HEK293T (cell line): ENCODE measurements around the gene NDUFS8.

Experiments used
- CTCF ChIA-PET: fragments of 350-600 bp; formaldehyde crosslinking; extraction: SDS; loops from one replicate; lab custom pipeline; 2021; ENCODE audit warnings: antibody characterized with exemption, inconsistent platforms; lab: Yijun Ruan, JAX
- POLR2A ChIA-PET: fragments of 350-600 bp; formaldehyde crosslinking; extraction: SDS; loops from one replicate; lab custom pipeline; 2020; ENCODE audit warnings: antibody characterized with exemption, inconsistent platforms; lab: Yijun Ruan, JAX
- DNase-seq: peaks from one replicate; pipeline ENCODE4 v3.0.0; 2012; ENCODE audit warnings: mixed read lengths; ENCODE audit errors: extremely low spot score
- ARNT ChIP-seq: fragments of 450-650 bp; IDR thresholded peaks from 2 replicates; pipeline ENCODE4 v1.6.1; 2017; ENCODE audit warnings: mild to moderate bottlenecking
- BHLHE40 ChIP-seq: fragments of 450-650 bp; IDR thresholded peaks from 2 replicates; pipeline ENCODE4 v1.6.1; 2016; ENCODE audit warnings: mild to moderate bottlenecking, moderate library complexity, borderline replicate concordance
- CTBP1 ChIP-seq: fragments of 450-650 bp; IDR thresholded peaks from 2 replicates; pipeline ENCODE4 v1.6.1; 2016; ENCODE audit warnings: borderline replicate concordance
- ELF4 ChIP-seq: fragments of 450-650 bp; IDR thresholded peaks from 2 replicates; pipeline ENCODE4 v1.6.1; 2017; ENCODE audit warnings: antibody characterized with exemption
- FOXA1 ChIP-seq: fragments of 450-650 bp; IDR thresholded peaks from 2 replicates; pipeline ENCODE4 v1.6.1; 2016; ENCODE audit warnings: mild to moderate bottlenecking
- FOXK2 ChIP-seq: fragments of 450-650 bp; IDR thresholded peaks from 2 replicates; pipeline ENCODE4 v1.6.1; 2016; ENCODE audit warnings: mild to moderate bottlenecking
- FOXM1 ChIP-seq: fragments of 450-650 bp; IDR thresholded peaks from 2 replicates; pipeline ENCODE4 v1.6.1; 2017; ENCODE audit warnings: mild to moderate bottlenecking, borderline replicate concordance
- HDGF ChIP-seq: fragments of 450-650 bp; IDR thresholded peaks from 2 replicates; pipeline ENCODE4 v1.6.1; 2017; ENCODE audit warnings: antibody characterized with exemption, borderline replicate concordance
- L3MBTL2 ChIP-seq: fragments of 450-650 bp; conservative IDR thresholded peaks from 2 replicates; pipeline ENCODE4 v1.6.1; 2016; ENCODE audit warnings: mild to moderate bottlenecking
- LEF1 ChIP-seq: fragments of 450-650 bp; IDR thresholded peaks from 2 replicates; pipeline ENCODE4 v1.6.1; 2017; ENCODE audit warnings: mild to moderate bottlenecking, borderline replicate concordance
- NFRKB ChIP-seq: fragments of 450-650 bp; IDR thresholded peaks from 2 replicates; pipeline ENCODE4 v1.6.1; 2016; ENCODE audit warnings: mild to moderate bottlenecking, moderate library complexity
- SP1 ChIP-seq: fragments of 450-650 bp; IDR thresholded peaks from 2 replicates; pipeline ENCODE4 v1.6.1; 2017
- SUZ12 ChIP-seq: fragments of 450-650 bp; IDR thresholded peaks from 2 replicates; pipeline ENCODE4 v1.6.1; 2016; ENCODE audit warnings: mild to moderate bottlenecking
- TARDBP ChIP-seq: fragments of 450-650 bp; IDR thresholded peaks from 2 replicates; pipeline ENCODE4 v1.6.1; 2016
- ZNF384 ChIP-seq: fragments of 450-650 bp; IDR thresholded peaks from 2 replicates; pipeline ENCODE4 v1.6.1; 2016
- TF ChIP-seq, protein P1 (sequence below): fragments of 450-650 bp; IDR thresholded peaks from 2 replicates; pipeline ENCODE4 v1.6.1; 2016

The NDUFS8 gene

DNA sequence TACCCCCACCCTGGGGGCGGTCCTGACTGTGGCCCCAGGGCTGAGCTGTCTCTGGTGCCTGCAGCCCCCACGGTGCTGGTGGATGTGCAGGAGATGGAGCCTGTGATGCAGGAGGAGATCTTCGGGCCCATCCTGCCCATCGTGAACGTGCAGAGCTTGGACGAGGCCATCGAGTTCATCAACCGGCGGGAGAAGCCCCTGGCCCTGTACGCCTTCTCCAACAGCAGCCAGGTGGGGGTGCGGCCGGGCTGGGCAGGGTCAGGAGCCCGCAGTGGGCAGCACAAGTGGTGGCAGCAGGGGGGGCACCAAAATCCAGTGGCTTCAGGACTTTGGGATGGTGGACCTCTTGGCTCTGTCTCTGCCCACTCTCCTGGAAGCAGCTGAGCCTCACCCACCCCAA, 8.0 kb upstream of the NDUFS8 start:
- no peak for DNase-seq
- ChIA-PET POLR2A (no interaction called here), CTCF (no interaction called here)
- TF ChIP-seq FOXM1 (no peak), NFRKB (no peak), SP1 (no peak), LEF1 (no peak), SUZ12 (no peak), L3MBTL2 (no peak), HDGF (no peak), BHLHE40 (no peak)
- TF ChIP-seq, protein P1, sequence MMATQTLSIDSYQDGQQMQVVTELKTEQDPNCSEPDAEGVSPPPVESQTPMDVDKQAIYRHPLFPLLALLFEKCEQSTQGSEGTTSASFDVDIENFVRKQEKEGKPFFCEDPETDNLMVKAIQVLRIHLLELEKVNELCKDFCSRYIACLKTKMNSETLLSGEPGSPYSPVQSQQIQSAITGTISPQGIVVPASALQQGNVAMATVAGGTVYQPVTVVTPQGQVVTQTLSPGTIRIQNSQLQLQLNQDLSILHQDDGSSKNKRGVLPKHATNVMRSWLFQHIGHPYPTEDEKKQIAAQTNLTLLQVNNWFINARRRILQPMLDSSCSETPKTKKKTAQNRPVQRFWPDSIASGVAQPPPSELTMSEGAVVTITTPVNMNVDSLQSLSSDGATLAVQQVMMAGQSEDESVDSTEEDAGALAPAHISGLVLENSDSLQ, result no peak

GRCh38 chr11:68024508-68024907, 6.0 kb upstream of the NDUFS8 start:
- no peak for TF ChIP-seq FOXA1
- no peak for TF ChIP-seq BHLHE40
- TF ChIP-seq CTBP1, result no peak
- TF ChIP-seq ARNT, result no peak
- TF ChIP-seq L3MBTL2, result no peak
- TF ChIP-seq ZNF384, result no peak
- TF ChIP-seq, protein P1, result no peak
- TF ChIP-seq LEF1, result no peak
- no peak for TF ChIP-seq HDGF
- TF ChIP-seq SUZ12, result no peak
- no peak for TF ChIP-seq NFRKB
- no peak for TF ChIP-seq FOXM1
- TF ChIP-seq FOXK2, result no peak
- no peak for TF ChIP-seq ELF4
- TF ChIP-seq TARDBP, result no peak
- TF ChIP-seq SP1, result no peak
- ChIA-PET CTCF (no interaction called here), POLR2A (no interaction called here)
- no peak for DNase-seq

DNA sequence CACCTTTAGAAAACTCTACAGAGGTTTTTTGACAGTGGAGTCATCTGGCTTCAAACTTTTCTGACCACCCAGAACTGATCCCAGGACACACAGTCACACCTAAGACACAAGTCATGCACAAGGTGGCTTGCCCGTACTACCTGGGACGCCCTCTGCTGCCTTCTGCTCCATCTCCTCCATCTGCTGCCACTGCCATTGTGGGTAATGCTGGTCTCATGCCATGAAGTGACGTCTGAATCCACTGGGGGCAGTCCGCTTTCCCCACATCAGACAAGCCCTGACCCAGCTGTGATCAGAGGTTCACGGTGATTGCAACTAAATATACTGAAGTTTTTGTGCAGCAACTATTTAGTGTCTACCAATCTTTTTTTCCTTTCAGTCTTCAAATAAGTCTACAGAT, 5.4 kb upstream of the NDUFS8 start:
- TF ChIP-seq CTBP1, result no peak
- TF ChIP-seq SP1, result no peak
- no peak for TF ChIP-seq BHLHE40
- ChIA-PET CTCF (interaction anchor here (0.6 kb wide), 1 partner anchor 931 kb away, joined by 3 read pairs; no protein-coding TSS in a partner anchor), POLR2A (no interaction called here)
- DNase-seq, result no peak

GRCh38 chr11:68026391-68027105, 3.9 kb upstream of the NDUFS8 start:
- DNase-seq, result no peak
- ChIA-PET POLR2A (interaction anchor here (1.0 kb wide), 1 partner anchor 9 kb away, joined by 3 read pairs; no protein-coding TSS in a partner anchor), CTCF (no interaction called here)
- TF ChIP-seq L3MBTL2 (no peak), HDGF (no peak), NFRKB (no peak), TARDBP (no peak), ZNF384 (no peak), BHLHE40 (no peak), FOXA1 (no peak), ELF4 (no peak), SP1 (no peak), ARNT (no peak)
- TF ChIP-seq, protein P1, result no peak

DNA sequence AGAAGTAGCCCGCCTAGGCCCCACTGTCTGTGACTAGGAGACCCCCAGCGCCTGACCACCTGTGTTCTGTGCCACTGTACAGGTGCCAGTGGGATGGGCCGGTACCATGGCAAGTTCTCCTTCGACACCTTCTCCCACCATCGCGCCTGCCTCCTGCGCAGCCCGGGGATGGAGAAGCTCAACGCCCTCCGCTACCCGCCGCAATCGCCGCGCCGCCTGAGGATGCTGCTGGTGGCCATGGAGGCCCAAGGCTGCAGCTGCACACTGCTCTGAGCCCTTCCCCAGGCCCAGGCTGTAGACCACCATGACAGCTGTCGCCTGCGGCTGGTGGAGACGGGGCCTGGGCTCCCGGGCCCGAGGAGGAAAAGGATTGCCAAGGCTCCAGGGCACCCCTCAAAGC, 2.8 kb upstream of the NDUFS8 start:
- TF ChIP-seq BHLHE40, result no peak
- no peak for TF ChIP-seq ZNF384
- TF ChIP-seq FOXA1, result no peak
- no peak for TF ChIP-seq HDGF
- no peak for TF ChIP-seq ARNT
- no peak for TF ChIP-seq FOXK2
- TF ChIP-seq NFRKB, result no peak
- no peak for TF ChIP-seq LEF1
- TF ChIP-seq, protein P1, result no peak
- no peak for TF ChIP-seq ELF4
- no peak for TF ChIP-seq SP1
- no peak for TF ChIP-seq CTBP1
- no peak for TF ChIP-seq TARDBP
- no peak for TF ChIP-seq FOXM1
- no peak for TF ChIP-seq SUZ12
- no peak for DNase-seq
- ChIA-PET CTCF (no interaction called here), POLR2A (interaction anchor here (1.1 kb wide), 1 partner anchor 15 kb away, joined by 3 read pairs; no protein-coding TSS in a partner anchor)
